Measurements from ENCODE around the gene LPP.

GRCh38 chr3:188200481-188200880, 46.5 kb downstream of the LPP start:
- TF ChIP-seq, protein P1, sequence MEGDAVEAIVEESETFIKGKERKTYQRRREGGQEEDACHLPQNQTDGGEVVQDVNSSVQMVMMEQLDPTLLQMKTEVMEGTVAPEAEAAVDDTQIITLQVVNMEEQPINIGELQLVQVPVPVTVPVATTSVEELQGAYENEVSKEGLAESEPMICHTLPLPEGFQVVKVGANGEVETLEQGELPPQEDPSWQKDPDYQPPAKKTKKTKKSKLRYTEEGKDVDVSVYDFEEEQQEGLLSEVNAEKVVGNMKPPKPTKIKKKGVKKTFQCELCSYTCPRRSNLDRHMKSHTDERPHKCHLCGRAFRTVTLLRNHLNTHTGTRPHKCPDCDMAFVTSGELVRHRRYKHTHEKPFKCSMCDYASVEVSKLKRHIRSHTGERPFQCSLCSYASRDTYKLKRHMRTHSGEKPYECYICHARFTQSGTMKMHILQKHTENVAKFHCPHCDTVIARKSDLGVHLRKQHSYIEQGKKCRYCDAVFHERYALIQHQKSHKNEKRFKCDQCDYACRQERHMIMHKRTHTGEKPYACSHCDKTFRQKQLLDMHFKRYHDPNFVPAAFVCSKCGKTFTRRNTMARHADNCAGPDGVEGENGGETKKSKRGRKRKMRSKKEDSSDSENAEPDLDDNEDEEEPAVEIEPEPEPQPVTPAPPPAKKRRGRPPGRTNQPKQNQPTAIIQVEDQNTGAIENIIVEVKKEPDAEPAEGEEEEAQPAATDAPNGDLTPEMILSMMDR (IDR thresholded peaks at IDR 0.05), result no peak
- TF ChIP-seq POLR2A (IDR thresholded peaks at IDR 0.05) (no peak), POLR2AphosphoS5 (IDR thresholded peaks at IDR 0.05) (no peak)

All from stomach (tissue), 4 donors.